RWPE2 (cell line): ENCODE data around the gene TAL1.
"Not testable (repeated sequence)": the region's sequence is repeated elsewhere in the genome, so short reads cannot be mapped to it uniquely, and the experiment has no call there.

Experiments used
- ATAC-seq: fragments of 200-7000 bp; cut with Tn5 transposase; 3 replicates; pipeline ENCODE4 v1.9.1; 2021; ENCODE audit warnings: low read depth
- DNase-seq: peaks from one replicate; pipeline ENCODE4 v3.0.0-alpha.2; 2020; ENCODE audit warnings: low spot score
- H3K27ac ChIP-seq: fragments of 450-650 bp; 2 replicates; pipeline ENCODE4 v1.5.1; 2017; ENCODE audit warnings: mild to moderate bottlenecking; ENCODE audit not compliant: poor library complexity, severe bottlenecking
- H3K27me3 ChIP-seq: fragments of 250-450 bp; sonication (Bioruptor Pico); 2 replicates; pipeline ENCODE4 v1.5.1; 2021; ENCODE audit warnings: mild to moderate bottlenecking, moderate library complexity; ENCODE audit not compliant: insufficient read depth, poor library complexity, severe bottlenecking
- H3K36me3 ChIP-seq: fragments of 250-450 bp; sonication (Bioruptor Pico); 2 replicates; pipeline ENCODE4 v1.5.1; 2020; ENCODE audit warnings: low read depth, mild to moderate bottlenecking, moderate library complexity
- H3K4me1 ChIP-seq: fragments of 250-450 bp; sonication (Bioruptor Pico); 2 replicates; pipeline ENCODE4 v1.5.1; 2021; ENCODE audit warnings: mild to moderate bottlenecking, moderate library complexity; ENCODE audit not compliant: insufficient read depth, poor library complexity, severe bottlenecking
- H3K4me3 ChIP-seq: fragments of 250-450 bp; sonication (Bioruptor Pico); 2 replicates; pipeline ENCODE4 v1.5.1; 2021; ENCODE audit warnings: mild to moderate bottlenecking, moderate library complexity; ENCODE audit not compliant: severe bottlenecking
- H3K9me3 ChIP-seq: fragments of 250-450 bp; sonication (Bioruptor Pico); 2 replicates; pipeline ENCODE4 v1.5.1; 2021; ENCODE audit warnings: mild to moderate bottlenecking, moderate library complexity; ENCODE audit not compliant: severe bottlenecking
- TF ChIP-seq, protein P1 (sequence below): fragments of 450-650 bp; IDR thresholded peaks from one replicate; pipeline ENCODE4 v1.5.1; 2017; ENCODE audit warnings: mild to moderate bottlenecking, moderate library complexity; ENCODE audit not compliant: poor library complexity, severe bottlenecking

Gene TAL1

GRCh38 chr1:47201179-47201578 is 30.8 kb downstream of the TAL1 start:
- Histone ChIP-seq H3K27ac (no peak overlapping the region), H3K9me3 (no peaks in the 10 kb centered on the region), H3K27me3 (no peaks in the 10 kb centered on the region), H3K4me1 (no peaks in the 10 kb centered on the region), H3K36me3 (no peaks in the 10 kb centered on the region), H3K4me3 (no peak overlapping the region)
- TF ChIP-seq, protein P1, sequence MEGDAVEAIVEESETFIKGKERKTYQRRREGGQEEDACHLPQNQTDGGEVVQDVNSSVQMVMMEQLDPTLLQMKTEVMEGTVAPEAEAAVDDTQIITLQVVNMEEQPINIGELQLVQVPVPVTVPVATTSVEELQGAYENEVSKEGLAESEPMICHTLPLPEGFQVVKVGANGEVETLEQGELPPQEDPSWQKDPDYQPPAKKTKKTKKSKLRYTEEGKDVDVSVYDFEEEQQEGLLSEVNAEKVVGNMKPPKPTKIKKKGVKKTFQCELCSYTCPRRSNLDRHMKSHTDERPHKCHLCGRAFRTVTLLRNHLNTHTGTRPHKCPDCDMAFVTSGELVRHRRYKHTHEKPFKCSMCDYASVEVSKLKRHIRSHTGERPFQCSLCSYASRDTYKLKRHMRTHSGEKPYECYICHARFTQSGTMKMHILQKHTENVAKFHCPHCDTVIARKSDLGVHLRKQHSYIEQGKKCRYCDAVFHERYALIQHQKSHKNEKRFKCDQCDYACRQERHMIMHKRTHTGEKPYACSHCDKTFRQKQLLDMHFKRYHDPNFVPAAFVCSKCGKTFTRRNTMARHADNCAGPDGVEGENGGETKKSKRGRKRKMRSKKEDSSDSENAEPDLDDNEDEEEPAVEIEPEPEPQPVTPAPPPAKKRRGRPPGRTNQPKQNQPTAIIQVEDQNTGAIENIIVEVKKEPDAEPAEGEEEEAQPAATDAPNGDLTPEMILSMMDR, result no peak
- peak; percentile 58; the same call in 2 of the 3 replicates for ATAC-seq
- no peak for DNase-seq

- Histone ChIP-seq H3K36me3 (no peaks in the 10 kb centered on the region), H3K4me1 (no peaks in the 10 kb centered on the region), H3K27ac (no peak overlapping the region), H3K27me3 (no peaks in the 10 kb centered on the region), H3K9me3 (no peaks in the 10 kb centered on the region), H3K4me3 (no peak overlapping the region)
- no peak for DNase-seq
- ATAC-seq, result no peak
- TF ChIP-seq, protein P1, result no peak
These were observed 33.8 kb downstream of the TAL1 start for GRCh38 chr1:47198214-47198613.

- no peak overlapping the region for H3K4me3 ChIP-seq
- no peaks in the 10 kb centered on the region for H3K36me3 ChIP-seq
- no peaks in the 10 kb centered on the region for H3K9me3 ChIP-seq
- TF ChIP-seq, protein P1, result no peak
- no peaks in the 10 kb centered on the region for H3K4me1 ChIP-seq
- DNase-seq, result peak; percentile 18
- H3K27me3 ChIP-seq, result no peaks in the 10 kb centered on the region
- ATAC-seq, result no peak
- H3K27ac ChIP-seq, result no peak overlapping the region
These were observed 35.4 kb downstream of the TAL1 start for GRCh38 chr1:47196622-47197021.

GRCh38 chr1:47195981-47196380 is 36.0 kb downstream of the TAL1 start:
- H3K4me3 ChIP-seq, ATAC-seq, H3K27me3 ChIP-seq, H3K27ac ChIP-seq, H3K36me3 ChIP-seq, H3K4me1 ChIP-seq, H3K9me3 ChIP-seq: not testable (repeated sequence)
- peak; percentile 13 for DNase-seq

- peaks cover 10% of the 10 kb centered on the region for H3K4me1 ChIP-seq
- no peaks in the 10 kb centered on the region for H3K27me3 ChIP-seq
- TF ChIP-seq, protein P1, result no peak
- H3K4me3 ChIP-seq, result no peak overlapping the region
- ATAC-seq (no peak), DNase-seq (no peak)
- H3K27ac ChIP-seq, result no peak overlapping the region
- H3K9me3 ChIP-seq, result no peaks in the 10 kb centered on the region
- H3K36me3 ChIP-seq, result no peaks in the 10 kb centered on the region
These were observed 37.7 kb downstream of the TAL1 start for GRCh38 chr1:47194311-47194710.

GRCh38 chr1:47193496-47193895 is 38.5 kb downstream of the TAL1 start:
- not testable (repeated sequence) for H3K27ac ChIP-seq, H3K4me3 ChIP-seq, H3K4me1 ChIP-seq, H3K9me3 ChIP-seq, H3K36me3 ChIP-seq, H3K27me3 ChIP-seq, ATAC-seq
- DNase-seq, result peak; percentile 10
